Hematopoietic multipotent progenitor cell treated with erythropoietin and hydrocortisone succinate and interleukin-3 and kit ligand, for 17 days (in vitro differentiated cells): Measurements from ENCODE around the gene ATP5F1B.
"Not testable (repeated sequence)": the region's sequence is repeated elsewhere in the genome, so short reads cannot be mapped to it uniquely, and the experiment has no call there.

Source experiments
- DNase-seq: peaks from one replicate; pipeline ENCODE4 v3.0.0-alpha.2; 2015; ENCODE audit warnings: low spot score

The ATP5F1B gene

DNA sequence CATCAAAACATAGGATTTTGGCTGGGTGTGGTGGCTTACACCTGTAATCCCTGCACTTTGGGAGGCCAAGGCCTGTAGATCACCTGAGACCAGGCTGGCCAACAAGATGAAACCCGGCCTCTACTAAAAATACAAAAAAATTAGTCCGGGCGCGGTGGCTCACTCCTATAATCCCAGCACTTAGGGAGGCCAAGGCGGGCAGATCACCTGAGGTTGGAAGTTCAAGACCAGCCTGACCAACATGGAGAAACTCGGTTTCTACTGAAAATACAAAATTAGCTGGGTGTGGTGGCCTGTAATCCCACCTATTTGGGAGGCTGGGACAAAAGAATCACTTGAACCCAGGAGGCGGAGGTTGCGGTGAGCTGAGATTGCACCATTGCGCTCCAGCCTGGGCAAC is 2.2 kb upstream of the ATP5F1B start:
- DNase-seq: not testable (repeated sequence)

DNA sequence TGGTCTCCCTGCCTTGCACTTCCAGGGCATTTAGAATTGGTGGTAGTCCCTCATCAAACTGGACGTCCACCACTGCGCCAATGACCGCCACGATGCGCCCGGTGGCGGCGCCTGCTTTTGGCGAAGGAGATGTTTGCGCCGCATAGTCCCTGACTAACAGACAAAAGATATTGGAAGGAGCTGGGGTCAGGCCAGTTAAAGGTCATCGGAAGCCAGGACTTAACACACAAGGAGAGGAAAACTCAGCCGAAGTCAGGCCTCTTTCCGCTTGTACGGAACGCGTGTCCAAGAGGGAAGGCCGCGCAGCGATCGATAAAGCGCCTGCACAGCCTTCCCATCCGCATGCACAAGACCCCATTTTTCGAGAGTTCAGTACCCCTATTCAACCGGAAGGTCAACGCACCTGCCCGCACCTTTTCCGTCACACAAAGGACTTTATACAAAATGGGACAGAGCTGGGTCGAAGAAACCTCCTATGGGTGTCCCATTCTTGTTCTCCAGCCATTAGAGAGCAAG is 525 bp downstream of the ATP5F1B start:
- DNase-seq: no peak

DNA sequence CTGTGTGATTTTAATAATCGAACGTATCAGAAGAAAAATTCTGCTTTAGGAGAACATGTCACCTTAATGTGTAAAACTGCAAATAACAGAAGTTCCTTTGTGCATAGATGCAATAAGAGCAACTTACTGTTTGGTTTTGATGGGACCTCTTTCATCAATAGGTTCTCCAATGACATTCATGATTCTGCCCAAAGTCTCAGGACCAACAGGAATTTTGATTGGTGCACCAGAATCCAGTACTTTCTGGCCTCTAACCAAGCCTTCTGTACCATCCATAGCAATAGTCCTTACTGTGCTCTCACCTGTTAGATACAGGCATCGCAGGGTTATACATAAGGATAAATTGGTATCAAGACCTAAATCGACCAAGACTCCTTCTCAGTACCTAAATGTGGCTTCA is 1.1 kb downstream of the ATP5F1B start:
- DNase-seq: no peak

DNA sequence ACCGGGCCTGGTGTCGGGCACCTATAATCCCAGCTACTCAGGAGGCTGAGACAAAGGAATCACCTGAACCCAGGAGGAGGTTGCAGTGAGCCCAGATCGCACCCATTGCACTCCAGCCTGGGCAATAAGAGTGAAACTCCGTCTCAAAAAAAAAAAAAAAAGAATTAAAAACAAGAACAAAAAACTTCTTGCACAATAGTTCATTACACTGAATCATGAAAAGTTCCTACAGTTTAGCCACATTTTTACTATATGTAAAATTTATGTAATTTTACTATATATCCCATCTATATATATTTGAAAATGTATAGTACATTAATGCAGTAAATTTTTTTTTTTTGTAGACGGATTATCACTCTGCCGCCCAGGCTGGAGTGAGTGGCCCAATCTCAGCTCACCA is 4.6 kb downstream of the ATP5F1B start:
- DNase-seq: no peak

DNA sequence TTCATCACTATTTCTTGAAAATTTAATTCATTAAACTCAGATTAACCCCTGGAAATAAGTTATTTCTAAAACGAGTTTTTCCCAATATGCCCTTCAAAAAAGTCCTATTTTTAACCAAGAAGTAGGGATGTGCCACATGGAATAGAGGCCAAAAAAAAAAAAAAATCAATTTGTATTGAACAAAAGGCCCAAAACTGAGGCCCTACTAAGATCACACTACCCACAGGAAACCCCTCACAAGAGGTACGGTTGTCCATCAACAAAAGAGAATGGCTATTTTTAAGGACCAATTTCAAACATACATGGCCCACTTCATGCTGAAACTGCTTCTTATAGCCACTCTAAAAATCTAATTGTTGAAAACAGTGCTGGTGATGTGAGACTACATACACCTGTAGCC is 8.2 kb downstream of the ATP5F1B start:
- no peak for DNase-seq

DNA sequence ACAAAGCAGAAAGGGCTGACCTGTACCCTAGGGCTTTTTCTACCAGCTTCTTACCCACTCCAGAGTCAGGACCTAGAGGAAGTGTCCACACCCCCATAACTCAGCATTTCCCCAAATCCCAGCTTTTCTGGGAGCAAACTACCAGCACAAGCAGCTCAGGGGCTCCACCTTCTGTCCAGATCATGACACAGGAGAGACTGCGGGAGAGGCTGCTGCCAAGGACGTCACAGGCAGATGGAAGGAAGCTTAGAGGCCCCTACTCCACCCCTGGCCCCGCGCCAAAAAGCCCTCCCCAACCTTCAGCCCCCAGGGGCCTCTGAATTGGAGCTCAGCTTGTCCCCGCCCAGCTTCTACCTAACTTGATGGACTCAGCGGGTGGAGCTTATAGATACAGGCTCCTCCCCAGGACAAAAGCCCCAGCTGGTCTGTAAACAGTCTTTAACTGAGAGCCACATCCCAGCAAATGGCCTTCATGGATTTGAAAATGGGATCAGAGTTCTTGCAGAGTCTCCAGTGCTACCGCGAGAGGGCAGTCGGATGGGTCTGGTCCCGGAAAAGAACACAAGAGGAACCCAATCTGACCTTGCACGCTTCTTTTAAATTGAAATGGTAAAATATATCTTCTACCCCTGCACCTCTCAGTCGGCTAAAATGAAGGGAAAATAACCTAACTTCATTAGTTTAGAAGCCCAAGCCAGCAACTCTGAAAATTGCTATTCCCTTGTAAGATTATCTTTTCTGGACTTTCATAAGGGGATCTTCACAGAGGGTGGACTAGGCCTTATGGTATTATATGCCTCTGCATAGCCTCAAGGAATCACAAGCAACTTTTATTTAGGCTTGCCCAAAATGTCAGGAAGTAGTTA is 8.9 kb downstream of the ATP5F1B start:
- peak; percentile 100 for DNase-seq

DNA sequence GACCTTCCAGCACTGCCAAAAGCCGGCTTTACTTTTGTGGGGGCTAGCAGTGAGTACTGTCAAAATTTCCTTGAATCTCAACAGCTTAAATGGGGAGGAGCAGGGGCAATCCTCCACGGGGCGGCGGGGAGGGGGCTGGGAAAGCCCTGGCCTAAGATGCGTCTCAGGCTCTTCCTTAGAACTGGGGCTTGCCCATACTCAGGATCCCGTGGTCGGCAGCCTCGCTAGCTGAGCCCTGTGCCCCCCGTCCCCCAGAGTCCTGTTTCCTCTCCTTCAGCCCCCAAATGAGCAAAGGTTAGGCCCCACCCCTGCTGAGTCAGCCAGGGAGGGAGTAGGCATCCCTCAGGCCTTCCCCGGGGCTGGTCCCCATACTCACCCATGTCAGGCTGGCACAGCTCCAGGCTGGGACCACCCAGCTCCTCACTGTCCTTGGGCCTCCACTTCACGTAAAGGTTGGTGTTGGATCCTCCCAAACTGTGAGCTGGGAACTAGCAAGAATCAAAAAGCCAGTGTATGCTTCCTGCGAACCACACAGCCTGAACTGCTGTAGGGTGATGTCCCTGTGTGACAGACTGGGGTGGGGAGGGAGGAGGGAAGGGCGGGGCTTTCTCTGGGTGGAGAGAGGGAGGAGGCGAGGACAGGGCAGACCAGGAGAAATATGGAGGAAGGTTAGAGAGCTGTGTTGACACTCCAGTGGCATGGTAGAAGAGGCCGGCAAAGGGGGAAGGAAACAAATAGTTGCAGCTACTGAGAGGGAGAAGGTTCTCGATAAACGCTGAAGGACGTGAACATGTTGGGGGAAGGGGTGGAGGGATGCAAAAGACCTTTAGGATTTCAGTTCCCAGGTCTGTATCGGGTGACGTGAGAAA is 9.7 kb downstream of the ATP5F1B start:
- DNase-seq: peak; percentile 94

DNA sequence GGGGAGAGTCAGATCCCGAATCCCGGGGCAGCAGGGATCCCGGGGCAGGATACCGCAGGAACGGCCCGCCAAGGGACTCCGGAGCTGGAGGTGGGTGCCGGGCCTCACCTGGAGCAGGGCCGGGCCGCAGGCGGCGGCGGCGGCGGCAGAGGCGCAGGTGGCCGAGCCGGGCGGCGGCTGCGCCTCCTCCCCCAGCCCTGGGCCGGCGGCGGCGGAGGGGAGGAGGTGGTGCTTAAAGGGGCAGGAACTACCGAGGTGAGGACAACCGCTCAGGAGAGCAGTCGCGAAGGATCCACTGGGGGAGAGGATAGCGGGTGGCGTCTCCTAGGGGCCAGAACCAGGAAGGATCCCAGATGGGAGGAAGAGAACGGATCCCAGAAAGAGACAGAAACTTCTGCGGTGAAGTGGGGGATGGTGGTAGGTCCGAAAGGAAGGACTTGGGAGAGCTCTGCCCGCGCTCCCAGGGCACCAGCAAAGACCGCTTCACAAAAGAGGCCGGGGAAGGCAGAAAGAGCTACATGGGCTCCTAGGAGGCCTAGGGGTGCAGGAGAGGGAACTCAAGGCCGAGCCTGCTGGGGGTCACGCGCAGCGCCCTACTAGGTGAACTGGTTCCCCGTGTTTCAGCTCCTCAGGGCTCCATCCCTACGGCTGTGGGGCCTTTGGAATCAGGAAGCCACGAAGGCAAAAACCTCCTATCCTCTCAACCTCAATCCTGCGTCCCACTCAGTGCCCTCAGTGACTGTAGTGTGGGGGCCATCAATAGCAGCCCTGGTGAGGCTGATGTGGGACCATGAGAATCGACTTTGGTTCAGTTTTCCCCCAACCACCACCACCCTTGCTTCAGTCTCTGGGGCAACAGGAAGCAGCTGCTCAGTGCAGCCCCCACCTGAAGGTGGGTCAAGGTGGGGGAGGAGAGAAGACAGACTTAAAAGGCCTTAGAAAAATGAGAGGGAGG is 10.7 kb downstream of the ATP5F1B start:
- DNase-seq: peak; percentile 92

DNA sequence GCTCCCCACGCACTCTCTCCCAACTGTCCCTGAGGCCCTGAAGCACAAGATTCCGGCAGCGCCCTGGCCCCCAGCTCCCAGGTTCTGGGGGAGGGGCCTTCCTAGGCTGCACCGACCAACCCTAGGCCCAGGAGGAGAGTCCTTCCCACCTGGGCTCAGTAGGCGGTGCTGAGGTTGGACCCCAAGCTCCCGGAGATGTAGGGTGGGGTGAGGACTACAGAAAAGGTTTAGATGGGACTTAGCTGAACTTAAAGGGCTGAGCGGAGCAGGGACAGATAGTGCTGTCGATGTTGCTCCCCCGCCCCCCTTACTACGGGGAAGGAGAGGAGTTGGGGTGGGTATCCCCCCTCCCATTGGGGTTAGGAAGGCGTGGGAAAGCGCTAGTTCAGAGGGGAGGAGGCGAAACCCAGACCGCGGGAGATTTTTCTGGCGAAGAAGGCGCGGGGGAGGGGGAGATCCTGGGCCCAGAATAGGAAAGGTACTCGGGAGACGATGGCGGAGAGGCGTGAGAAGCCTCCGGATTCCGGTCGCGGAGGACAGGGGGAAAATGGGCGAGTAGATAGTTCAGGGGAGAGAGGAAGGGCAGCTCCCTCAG is 11.4 kb downstream of the ATP5F1B start:
- DNase-seq: peak; percentile 65

DNA sequence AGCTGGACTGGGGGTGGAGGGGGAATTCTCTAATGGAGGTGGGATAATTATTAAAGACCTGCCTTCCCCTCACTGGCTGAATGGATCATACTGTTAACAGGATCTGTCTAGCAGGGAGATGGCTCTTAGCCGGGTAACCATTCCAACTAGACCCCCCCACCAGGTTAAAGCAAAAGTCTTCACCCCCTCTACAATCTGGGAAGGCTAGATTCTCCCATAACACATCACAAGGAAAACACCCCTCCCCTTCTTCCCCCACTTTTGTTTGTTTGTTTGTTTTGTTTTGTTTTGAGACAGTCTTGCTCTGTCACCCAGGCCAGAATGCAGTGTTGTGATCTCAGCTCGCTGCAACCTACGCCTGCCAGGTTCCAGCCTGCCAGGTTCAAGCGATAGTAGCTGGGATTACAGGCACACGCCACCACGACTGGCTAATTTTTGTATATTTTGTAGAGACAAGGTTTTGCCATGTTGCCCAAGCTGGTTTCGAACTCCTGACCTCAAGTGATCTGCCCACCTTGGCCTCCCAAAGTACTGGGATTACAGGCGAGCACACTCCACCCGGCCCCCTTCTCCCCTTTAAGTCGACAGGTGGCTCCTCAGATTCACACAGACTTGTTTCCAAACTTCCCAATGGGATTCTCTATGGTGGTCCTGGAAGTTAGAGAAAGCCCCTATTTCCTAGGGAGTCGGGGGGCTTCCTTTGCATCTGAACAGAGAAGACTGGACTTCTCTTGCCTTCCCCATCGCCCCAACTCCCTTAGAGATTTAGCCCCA is 12.1 kb downstream of the ATP5F1B start:
- peak; percentile 33 for DNase-seq

DNA sequence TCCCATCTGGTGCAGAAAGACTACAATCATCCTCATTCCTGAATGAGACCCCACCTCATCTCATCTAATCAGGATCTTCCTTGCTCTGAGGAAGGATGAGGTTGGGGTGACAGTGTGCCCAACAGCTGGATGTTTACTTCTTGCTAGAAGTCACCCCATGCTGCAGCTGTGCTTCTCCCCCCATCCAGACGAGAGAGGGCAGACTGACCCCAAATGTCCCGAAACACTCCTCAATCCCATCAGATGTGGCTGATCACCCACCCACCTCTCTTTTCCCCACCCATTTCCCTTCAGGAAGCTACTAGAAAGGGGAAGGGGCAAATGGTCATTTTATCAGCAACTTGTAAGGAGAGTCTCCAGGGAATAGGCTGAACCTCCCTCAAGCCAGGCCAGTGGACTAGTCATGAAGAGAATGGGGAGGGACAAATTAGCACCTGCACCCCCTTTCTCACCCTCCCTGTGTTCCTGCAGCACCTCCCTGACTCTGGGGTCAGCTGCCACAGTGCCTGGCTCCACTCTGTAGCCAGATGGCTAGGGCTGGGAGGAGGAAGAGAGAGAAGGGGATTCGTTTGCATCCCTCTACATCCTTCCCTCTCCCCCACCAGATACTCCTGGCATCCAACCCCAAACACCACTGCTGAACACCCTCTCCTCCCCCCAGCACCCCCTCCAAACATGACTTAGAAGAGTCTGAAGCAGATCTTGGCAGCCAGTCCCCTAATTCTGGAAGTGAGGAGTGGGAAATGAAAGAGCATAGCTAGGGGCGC is 12.9 kb downstream of the ATP5F1B start:
- peak; percentile 41 for DNase-seq

DNA sequence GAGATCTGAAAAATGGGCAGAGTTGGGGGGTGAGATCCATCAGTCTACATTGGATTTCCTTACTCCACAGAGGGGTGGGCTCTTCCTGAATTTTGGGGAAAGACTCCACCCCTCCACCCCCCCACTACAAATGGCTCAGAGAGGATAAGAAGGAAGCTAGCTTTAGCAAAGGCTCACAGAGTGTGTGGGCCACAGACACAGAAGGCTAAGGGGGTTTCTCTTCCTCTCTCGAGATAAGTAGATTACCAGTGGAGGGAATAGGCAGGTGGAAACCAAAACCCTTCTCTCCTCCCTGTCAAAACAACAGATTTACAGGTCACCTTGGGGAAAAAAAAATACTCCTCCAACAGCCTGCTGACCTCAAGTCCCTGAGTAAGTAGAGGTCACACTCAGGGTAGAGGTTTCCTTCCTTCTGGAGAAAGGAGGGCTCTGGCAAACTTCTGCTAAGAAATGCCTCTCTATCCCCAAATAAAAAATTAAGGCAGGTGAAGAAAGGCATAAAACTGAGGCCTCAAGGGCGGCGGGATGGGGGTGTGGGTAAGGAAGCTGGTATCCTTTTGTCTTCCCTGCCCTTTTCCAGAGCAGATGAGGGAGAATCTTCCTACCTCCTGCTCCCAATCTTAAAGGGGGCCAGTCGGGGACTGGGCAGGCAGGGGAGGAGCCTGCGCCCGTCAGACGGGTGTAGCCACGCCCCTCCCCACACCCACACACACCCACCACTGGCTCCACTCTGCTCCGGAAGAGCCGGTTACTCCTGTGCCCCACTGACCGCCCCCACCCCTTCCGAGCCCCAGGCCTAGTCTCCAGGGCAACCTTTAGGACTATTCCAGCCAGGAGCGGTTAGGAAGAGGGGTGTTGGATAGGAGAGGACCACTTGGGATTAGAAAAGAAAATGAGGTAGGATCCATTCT is 13.7 kb downstream of the ATP5F1B start:
- peak; percentile 84 for DNase-seq

DNA sequence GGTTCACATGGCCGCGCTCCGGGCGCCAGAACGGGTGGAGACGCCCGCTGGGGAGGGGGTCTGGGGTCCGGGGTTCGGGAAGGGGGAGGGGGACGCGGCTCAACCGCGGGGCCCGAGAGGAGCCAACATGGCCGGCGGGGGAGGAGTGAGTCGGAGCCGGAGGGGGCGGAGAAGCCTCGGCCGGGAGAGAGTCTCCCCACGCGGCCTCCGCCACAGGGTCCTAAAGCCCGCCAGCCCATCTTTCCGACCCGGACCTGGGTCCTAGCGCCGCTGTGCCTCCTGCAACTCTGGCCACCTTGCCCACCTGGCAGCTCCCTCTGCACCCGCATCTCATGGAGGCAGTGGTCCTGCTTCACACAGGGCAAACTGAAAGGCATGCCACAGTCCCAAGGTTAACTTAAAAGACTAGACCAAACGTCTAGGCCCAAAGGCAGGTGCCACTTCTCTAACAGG is 15.6 kb downstream of the ATP5F1B start, which contains the start of gene BAZ2A:
Gene BAZ2A (minus strand): TSS at position 147 of the 453 bp plus-strand sequence. CDS start 12,796 bp downstream, outside the sequence.
- peak; percentile 85 for DNase-seq

DNA sequence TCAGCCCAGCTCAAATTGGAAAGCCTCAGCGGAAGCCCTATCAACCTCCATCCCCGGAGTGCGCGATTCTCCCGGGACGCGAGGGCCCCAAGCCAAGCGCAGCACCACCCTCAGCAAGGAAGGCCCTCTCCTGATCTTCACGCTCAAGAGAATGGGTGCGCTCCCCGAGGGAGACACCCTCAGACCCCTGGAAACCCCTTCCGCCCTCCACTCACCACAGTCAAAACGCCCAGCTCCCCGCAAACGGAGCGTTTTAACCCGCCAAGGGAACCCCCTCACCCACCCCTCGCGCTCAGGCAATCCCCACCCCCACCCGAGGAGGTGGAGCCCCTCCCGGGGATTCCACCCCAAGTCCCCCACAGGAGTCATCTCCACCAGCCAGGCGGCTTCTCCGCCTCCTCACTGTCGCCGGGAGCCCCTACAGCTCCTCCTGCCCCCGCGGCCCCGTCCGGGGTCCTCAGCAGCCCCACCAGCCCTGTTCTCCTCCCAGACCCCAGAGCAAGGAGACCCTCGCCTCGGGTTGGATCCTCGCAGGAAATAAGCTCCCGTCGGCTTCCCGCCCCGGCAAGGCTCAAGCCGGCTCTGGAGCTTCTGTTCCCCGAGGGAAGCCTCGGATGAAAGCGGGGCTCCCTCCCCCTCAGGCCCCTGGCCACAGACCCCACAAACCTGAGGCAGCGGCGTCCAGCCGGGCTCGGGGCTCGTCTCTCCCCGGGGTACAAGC is 16.2 kb downstream of the ATP5F1B start:
- DNase-seq: peak; percentile 58

DNA sequence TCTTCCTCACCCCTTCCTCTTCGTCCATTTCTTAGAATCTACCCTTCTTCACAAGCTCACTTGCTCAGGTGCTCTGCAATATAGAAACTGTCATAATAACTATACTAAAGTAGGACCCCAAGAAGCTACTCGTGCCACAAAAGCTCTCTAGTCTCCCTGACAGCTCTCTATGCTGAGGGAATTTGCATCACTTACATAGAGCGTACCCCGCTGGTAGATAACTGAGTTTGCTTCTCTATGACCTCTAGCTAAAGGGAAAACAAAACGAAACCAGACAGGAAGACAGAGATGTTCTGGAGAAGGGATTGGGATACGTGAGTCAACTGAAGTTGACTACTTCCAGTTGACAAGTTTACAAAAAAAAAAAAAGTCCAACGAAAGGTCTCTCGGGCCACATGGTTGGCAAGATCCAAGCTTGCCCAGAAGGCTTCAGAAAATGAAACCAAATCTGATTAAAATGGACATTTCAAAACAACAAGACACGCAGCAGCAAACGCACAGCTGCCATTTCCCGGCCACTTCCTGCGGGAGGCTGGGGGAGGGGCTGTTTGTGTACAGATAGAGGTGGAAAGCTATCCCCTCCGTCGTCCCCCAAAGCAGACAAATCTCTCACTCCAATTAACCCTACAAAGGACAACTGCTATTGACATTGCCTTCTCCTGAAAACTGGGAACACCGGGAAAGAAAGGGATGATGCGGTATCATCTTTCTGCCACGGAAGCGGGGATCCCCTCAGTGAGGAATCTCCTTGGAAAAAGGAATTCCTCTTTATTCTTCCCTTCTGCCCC is 16.9 kb downstream of the ATP5F1B start:
- DNase-seq: peak; percentile 64

DNA sequence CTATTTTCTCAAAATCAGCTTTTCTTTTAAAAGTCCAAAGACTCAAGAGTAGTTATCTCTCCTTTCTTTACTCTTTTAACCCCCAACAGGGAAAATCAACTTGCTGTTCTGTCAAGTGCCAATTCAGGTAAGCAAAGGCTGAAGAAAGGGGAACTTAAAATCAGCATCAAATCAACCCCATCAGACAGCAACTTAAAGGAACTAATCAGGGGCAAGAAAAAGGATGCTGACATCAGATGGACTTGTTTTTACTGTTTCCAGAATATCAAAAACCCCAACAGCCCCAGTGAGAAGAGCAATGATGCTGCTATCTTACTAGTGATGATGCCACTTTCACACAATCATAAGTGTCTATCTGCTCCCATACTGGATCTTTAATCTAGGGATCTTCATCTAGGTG is 19.1 kb downstream of the ATP5F1B start:
- DNase-seq: no peak

DNA sequence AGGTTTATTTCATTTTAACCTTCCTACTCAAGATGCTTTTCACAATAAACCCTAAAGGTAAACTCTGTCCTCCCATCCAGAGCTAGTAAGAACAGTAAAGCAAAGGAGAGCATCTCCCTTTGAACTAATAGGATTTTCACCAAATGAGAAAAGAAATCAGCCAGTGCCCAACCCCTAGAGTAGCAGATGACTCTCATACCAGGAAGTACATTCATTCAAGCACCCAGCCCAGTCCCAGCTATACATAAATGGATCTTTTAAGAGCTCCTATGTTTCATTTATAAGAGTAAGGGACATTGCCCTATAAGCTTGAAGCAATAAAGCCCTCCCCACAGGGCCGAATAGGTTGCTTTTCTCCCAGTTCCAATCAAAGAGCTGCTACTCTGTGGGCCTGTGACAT is 23.2 kb downstream of the ATP5F1B start:
- no peak for DNase-seq
